ENCODE results near the gene LPAR4. TPM values are rescaled to one million over a fixed set of nuclear protein-coding genes. Genes with fewer than 3 reads are reported as not detected.

Gene LPAR4
- total and polyA plus RNA-seq, 9 donors = 0.96 to 3.0 (median 2.4) TPM

DNA sequence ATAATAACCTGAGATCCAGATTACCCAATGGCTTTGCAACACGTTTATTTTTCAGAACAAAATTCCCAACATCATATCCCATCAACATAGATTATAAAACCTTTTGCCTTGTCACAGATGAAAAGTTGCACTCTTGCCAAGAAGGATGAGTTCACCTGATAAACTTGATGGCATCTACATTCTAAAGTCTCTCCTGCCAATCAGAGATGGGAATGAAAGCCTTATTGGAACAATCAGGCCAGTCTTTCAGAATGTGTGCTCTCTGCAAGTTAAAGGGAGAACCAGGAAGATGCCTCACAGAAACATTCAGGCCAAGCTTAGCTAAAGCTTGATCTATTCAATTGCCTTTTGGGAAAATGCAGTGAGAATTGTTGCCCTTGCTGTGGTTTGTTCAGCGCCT lies 1.3 kb downstream of the LPAR4 start:
- DNase-seq = no peak
- Histone ChIP-seq H3K4me3 (no peak overlapping the region), H3K27me3 (no peaks in the 10 kb centered on the region), H3K9me3 (no peaks in the 10 kb centered on the region), H3K4me1 (ENCODE audit: insufficient read depth) (no peaks in the 10 kb centered on the region), H3K27ac (no peak overlapping the region), H3K36me3 (no peaks in the 10 kb centered on the region)
- TF ChIP-seq EP300 (IDR thresholded peaks at IDR 0.05) = no peak
- intact Hi-C loops (cut with DNase I) = no loop called here
- WGBS, 3 donors = 47 to 53% (median 48%) methylated on average over 2 of the region's 2 CpGs

DNA sequence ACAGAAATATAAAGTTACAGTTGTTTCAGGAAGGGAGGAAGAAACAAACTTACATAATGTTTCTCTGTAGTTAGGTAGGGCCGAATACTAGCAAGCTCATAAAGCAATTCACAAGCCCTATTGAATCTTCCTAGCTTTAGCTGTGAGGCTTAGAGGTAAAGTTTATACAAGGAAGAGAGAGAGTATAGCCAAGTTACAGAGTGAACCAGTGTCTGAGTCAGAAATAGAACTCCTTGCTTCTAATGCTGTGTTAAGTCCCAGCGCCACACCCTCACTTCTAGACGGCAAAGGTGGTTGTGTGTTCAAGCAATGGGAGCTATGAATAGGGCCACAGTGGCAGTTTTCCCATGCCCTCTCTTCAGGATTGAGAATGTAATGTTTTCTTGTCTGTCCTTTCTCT lies 6.1 kb downstream of the LPAR4 start:
- Histone ChIP-seq H3K27ac (no peak overlapping the region), H3K36me3 (no peaks in the 10 kb centered on the region), H3K27me3 (no peaks in the 10 kb centered on the region), H3K4me3 (no peak overlapping the region), H3K4me1 (ENCODE audit: insufficient read depth) (no peaks in the 10 kb centered on the region), H3K9me3 (no peaks in the 10 kb centered on the region)
- TF ChIP-seq, protein P1, sequence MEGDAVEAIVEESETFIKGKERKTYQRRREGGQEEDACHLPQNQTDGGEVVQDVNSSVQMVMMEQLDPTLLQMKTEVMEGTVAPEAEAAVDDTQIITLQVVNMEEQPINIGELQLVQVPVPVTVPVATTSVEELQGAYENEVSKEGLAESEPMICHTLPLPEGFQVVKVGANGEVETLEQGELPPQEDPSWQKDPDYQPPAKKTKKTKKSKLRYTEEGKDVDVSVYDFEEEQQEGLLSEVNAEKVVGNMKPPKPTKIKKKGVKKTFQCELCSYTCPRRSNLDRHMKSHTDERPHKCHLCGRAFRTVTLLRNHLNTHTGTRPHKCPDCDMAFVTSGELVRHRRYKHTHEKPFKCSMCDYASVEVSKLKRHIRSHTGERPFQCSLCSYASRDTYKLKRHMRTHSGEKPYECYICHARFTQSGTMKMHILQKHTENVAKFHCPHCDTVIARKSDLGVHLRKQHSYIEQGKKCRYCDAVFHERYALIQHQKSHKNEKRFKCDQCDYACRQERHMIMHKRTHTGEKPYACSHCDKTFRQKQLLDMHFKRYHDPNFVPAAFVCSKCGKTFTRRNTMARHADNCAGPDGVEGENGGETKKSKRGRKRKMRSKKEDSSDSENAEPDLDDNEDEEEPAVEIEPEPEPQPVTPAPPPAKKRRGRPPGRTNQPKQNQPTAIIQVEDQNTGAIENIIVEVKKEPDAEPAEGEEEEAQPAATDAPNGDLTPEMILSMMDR (IDR thresholded peaks at IDR 0.05) = no peak
- TF ChIP-seq POLR2A (IDR thresholded peaks at IDR 0.05) = no peak
- TF ChIP-seq EP300 (IDR thresholded peaks at IDR 0.05) = no peak
- WGBS, 3 donors = 65 to 74% (median 67%) methylated on average over 3 of the region's 3 CpGs
- DNase-seq = no peak
- intact Hi-C loops (cut with DNase I) = no loop called here

- no peaks in the 10 kb centered on the region for H3K9me3 ChIP-seq
- H3K4me1 ChIP-seq (ENCODE audit: insufficient read depth) = no peaks in the 10 kb centered on the region
- no peaks in the 10 kb centered on the region for H3K27me3 ChIP-seq
- intact Hi-C loops (cut with DNase I) = no loop called here
- H3K27ac ChIP-seq = no peak overlapping the region
- no peak for TF ChIP-seq EP300 (IDR thresholded peaks at IDR 0.05)
- no peak for TF ChIP-seq POLR2A (IDR thresholded peaks at IDR 0.05)
- TF ChIP-seq, protein P1 (IDR thresholded peaks at IDR 0.05) = no peak
- DNase-seq = no peak
- no peaks in the 10 kb centered on the region for H3K36me3 ChIP-seq
- 81 to 87% (median 82%) methylated on average over 5 of the region's 5 CpGs for WGBS, 3 donors
- H3K4me3 ChIP-seq = no peak overlapping the region
Measured at GRCh38 chrX:78754917-78755316, 7.4 kb downstream of the LPAR4 start.

DNA sequence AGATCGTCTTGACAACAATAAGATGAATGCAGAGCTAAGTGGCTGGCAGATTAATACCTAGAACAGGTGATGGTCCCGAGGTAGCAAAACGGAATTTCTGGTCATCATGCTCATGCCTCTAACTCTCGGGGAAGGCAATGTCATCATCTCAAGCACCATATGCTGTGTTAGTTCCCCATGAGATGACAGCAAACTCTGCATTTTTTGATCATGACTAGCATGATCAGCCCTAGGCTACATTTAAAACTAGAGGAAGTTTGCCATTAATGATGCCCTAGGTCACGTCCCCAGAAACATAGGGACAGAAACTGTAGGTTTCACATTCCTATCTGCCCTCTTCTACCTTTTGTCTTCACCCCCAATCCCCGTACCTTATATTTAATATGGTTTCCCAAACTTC lies 11.6 kb downstream of the LPAR4 start:
- Histone ChIP-seq H3K4me1 (ENCODE audit: insufficient read depth) (no peaks in the 10 kb centered on the region), H3K4me3 (no peak overlapping the region), H3K9me3 (no peaks in the 10 kb centered on the region), H3K36me3 (no peaks in the 10 kb centered on the region), H3K27ac (no peak overlapping the region), H3K27me3 (no peaks in the 10 kb centered on the region)
- WGBS, 3 donors = 71 to 86% (median 74%) methylated on average over 6 of the region's 6 CpGs
- no peak for TF ChIP-seq POLR2A (IDR thresholded peaks at IDR 0.05)
- intact Hi-C loops (cut with DNase I) = no loop called here
- no peak for DNase-seq

GRCh38 chrX:78769101-78769755 lies 21.7 kb downstream of the LPAR4 start:
- no peaks in the 10 kb centered on the region for H3K9me3 ChIP-seq
- WGBS, 3 donors = 33 to 43% (median 42%) methylated on average over 2 of the region's 2 CpGs
- DNase-seq = no peak
- intact Hi-C loops (cut with DNase I) = no loop called here
- H3K27ac ChIP-seq = no peak overlapping the region
- no peak for TF ChIP-seq EP300 (IDR thresholded peaks at IDR 0.05)
- H3K4me3 ChIP-seq = no peak overlapping the region
- no peaks in the 10 kb centered on the region for H3K4me1 ChIP-seq (ENCODE audit: insufficient read depth)
- no peaks in the 10 kb centered on the region for H3K27me3 ChIP-seq
- H3K36me3 ChIP-seq = no peaks in the 10 kb centered on the region

DNA sequence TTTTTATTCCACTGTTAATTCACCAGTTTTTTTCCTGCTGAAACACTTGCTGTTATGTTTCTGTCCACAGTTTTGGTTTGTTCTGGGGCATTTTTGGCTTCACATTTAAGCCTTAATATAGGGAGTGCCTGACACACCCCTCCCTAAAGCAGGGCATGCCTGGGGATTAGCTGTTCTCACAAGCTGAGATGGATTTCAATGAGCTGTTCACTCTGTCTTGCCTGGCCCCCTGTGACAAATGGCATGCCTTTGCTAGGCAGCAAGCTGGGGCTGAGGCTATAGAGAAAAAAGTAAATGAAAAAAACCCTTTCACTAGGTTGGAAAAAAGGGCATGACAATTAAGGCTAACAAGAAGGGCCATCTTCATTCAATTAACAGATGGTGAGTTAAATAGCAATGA lies 22.4 kb downstream of the LPAR4 start:
- TF ChIP-seq, protein P1 (IDR thresholded peaks at IDR 0.05) = no peak
- no peak for TF ChIP-seq EP300 (IDR thresholded peaks at IDR 0.05)
- no peak for TF ChIP-seq POLR2A (IDR thresholded peaks at IDR 0.05)
- no peak for DNase-seq
- no peaks in the 10 kb centered on the region for H3K4me1 ChIP-seq (ENCODE audit: insufficient read depth)
- no peaks in the 10 kb centered on the region for H3K9me3 ChIP-seq
- H3K36me3 ChIP-seq = no peaks in the 10 kb centered on the region
- H3K27me3 ChIP-seq = no peaks in the 10 kb centered on the region
- intact Hi-C loops (cut with DNase I) = no loop called here
- no peak overlapping the region for H3K27ac ChIP-seq
- H3K4me3 ChIP-seq = no peak overlapping the region
